Caco-2 (cell line): ENCODE results near the gene GBE1. TPM values are rescaled to one million over a fixed set of nuclear protein-coding genes. Genes with fewer than 3 reads are reported as not detected.

Source experiments
- BruUV-seq: library from RNA; stranded (reverse); fragments of 400-500 nt; replicated peaks from 2 replicates; lab custom pipeline; 2021; lab: Mats Ljungman, UMichigan
- CTCF ChIA-PET: fragments of 300-600 bp; sonication (Branson Sonifier 250); formaldehyde crosslinking; loops from one replicate; lab custom pipeline; 2022; ENCODE audit warnings: antibody characterized with exemption; lab: Charles Lee
- POLR2A ChIA-PET: fragments of 300-600 bp; sonication (Branson Sonifier 250); formaldehyde crosslinking; loops from one replicate; lab custom pipeline; 2022; ENCODE audit warnings: antibody characterized with exemption; lab: Charles Lee
- DNase-seq, 2 experiments: peaks; one replicate each; pipeline versions ENCODE4 v3.0.0 to v3.0.0-alpha.2; 2020 to 2022
- H3K27me3 ChIP-seq: replicated peaks from 2 replicates; pipeline ENCODE4 v1.6.0; 2011; ENCODE audit warnings: low read length; ENCODE audit not compliant: control insufficient read depth, insufficient read depth
- H3K36me3 ChIP-seq: 2 replicates; pipeline ENCODE4 v1.5.1; 2011; ENCODE audit warnings: low read length; ENCODE audit not compliant: control insufficient read depth, insufficient read depth
- H3K4me1 ChIP-seq: fragments of 250-450 bp; sonication (Bioruptor Pico); 2 replicates; pipeline ENCODE4 v1.5.1; 2020; ENCODE audit warnings: mild to moderate bottlenecking
- H3K4me3 ChIP-seq: 2 replicates; pipeline ENCODE4 v1.5.1; 2011; ENCODE audit warnings: low read depth, mild to moderate bottlenecking, control low read depth, low read length
- H3K9me3 ChIP-seq: fragments of 250-450 bp; sonication (Bioruptor Pico); 2 replicates; pipeline ENCODE4 v1.5.1; 2020; ENCODE audit warnings: mild to moderate bottlenecking, moderate library complexity
- H3K27ac Mint-ChIP-seq: one replicate; pipeline ENCODE4 v1.8.0; 2022; ENCODE audit warnings: mixed read lengths; ENCODE audit not compliant: unreplicated experiment
- H3K27me3 Mint-ChIP-seq: one replicate; pipeline ENCODE4 v1.8.0; 2022; ENCODE audit warnings: mixed read lengths; ENCODE audit not compliant: insufficient read depth, unreplicated experiment
- H3K36me3 Mint-ChIP-seq: one replicate; pipeline ENCODE4 v1.8.0; 2022; ENCODE audit warnings: mild to moderate bottlenecking, mixed read lengths; ENCODE audit not compliant: insufficient read depth, unreplicated experiment
- H3K4me1 Mint-ChIP-seq: one replicate; pipeline ENCODE4 v1.8.0; 2022; ENCODE audit warnings: low read depth, mixed read lengths; ENCODE audit not compliant: unreplicated experiment
- H3K4me3 Mint-ChIP-seq: one replicate; pipeline ENCODE4 v1.8.0; 2022; ENCODE audit warnings: mild to moderate bottlenecking, moderate library complexity, mixed read lengths; ENCODE audit not compliant: unreplicated experiment
- H3K9me3 Mint-ChIP-seq: one replicate; pipeline ENCODE4 v1.8.0; 2022; ENCODE audit warnings: mixed read lengths; ENCODE audit not compliant: unreplicated experiment
- CTCF ChIP-seq, 2 experiments: fragments of 200-600 bp in 1 of 2; IDR thresholded peaks; 1 replicate in 1 of 2; 2 replicates in 1 of 2; pipeline versions ENCODE4 v1.5.1 to v1.8.0; 2011 to 2022; ENCODE audit warnings: antibody characterized with exemption in 1 of 2, control low read depth in 1 of 2, inconsistent platforms in 1 of 2, low read depth in 1 of 2, low read length in 1 of 2, mild to moderate bottlenecking in 1 of 2, moderate library complexity in 1 of 2; ENCODE audit not compliant: insufficient read depth in 1 of 2, severe bottlenecking in 1 of 2, unreplicated experiment in 1 of 2
- intact Hi-C: fragments of 100-400 bp; cut with micrococcal nuclease; formaldehyde crosslinking; loops from one replicate; pipeline ENCODE4 v1.10.0; 2022; ENCODE audit not compliant: unreplicated experiment
- total RNA-seq: library from RNA; stranded (reverse); gene quantifications from 2 replicates; pipeline ENCODE4 v1.2.3, GENCODE V29; 2022

GBE1 gene
- total RNA-seq, 1 experiment from 2014 or later = 8.2 TPM

GRCh38 chr3:81554801-81555200 lies 206.6 kb downstream of the GBE1 start:
- BruUV-seq = no TSS peak
- intact Hi-C loops = loop anchor here (10.0 kb wide), 1 partner anchor 250 kb away; no protein-coding TSS in a partner anchor
- ChIA-PET CTCF (no interaction called here), POLR2A (no interaction called here)
- no peak for DNase-seq
- H3K4me3 ChIP-seq = no peak overlapping the region
- no peaks in the 10 kb centered on the region for H3K36me3 ChIP-seq
- H3K27me3 Mint-ChIP-seq = no peaks in the 10 kb centered on the region
- no peak for TF ChIP-seq CTCF (IDR thresholded peaks at IDR 0.05; ENCODE audit: insufficient read depth in 1 of 2, low read depth in 1 of 2, low read length in 1 of 2, severe bottlenecking in 1 of 2, unreplicated experiment in 1 of 2)
- no peaks in the 10 kb centered on the region for H3K27me3 ChIP-seq
- no peaks in the 10 kb centered on the region for H3K9me3 Mint-ChIP-seq
- no peaks in the 10 kb centered on the region for H3K9me3 ChIP-seq
- no peaks in the 10 kb centered on the region; the same call in 1 of the 2 replicates for H3K4me1 ChIP-seq
- H3K4me3 Mint-ChIP-seq = no peak overlapping the region
- peaks cover 6% of the 10 kb centered on the region for H3K4me1 Mint-ChIP-seq
- no peak overlapping the region for H3K27ac Mint-ChIP-seq
- H3K36me3 Mint-ChIP-seq = no peaks in the 10 kb centered on the region

- no peaks in the 10 kb centered on the region for H3K36me3 Mint-ChIP-seq
- peaks cover 6% of the 10 kb centered on the region for H3K4me1 Mint-ChIP-seq
- Histone ChIP-seq H3K4me3 (no peak overlapping the region), H3K27me3 (no peaks in the 10 kb centered on the region), H3K36me3 (no peaks in the 10 kb centered on the region), H3K4me1 (peaks cover 4% of the 10 kb centered on the region; the same call in 1 of the 2 replicates), H3K9me3 (no peaks in the 10 kb centered on the region)
- H3K9me3 Mint-ChIP-seq = no peaks in the 10 kb centered on the region
- ChIA-PET CTCF (no interaction called here), POLR2A (no interaction called here)
- intact Hi-C loops = loop anchor here (10.0 kb wide), 1 partner anchor 250 kb away; no protein-coding TSS in a partner anchor
- DNase-seq = no peak
- no peak for TF ChIP-seq CTCF (IDR thresholded peaks at IDR 0.05; ENCODE audit: insufficient read depth in 1 of 2, low read depth in 1 of 2, low read length in 1 of 2, severe bottlenecking in 1 of 2, unreplicated experiment in 1 of 2)
- no TSS peak for BruUV-seq
- H3K27me3 Mint-ChIP-seq = no peaks in the 10 kb centered on the region
- no peak overlapping the region for H3K27ac Mint-ChIP-seq
- no peak overlapping the region for H3K4me3 Mint-ChIP-seq
Measured at GRCh38 chr3:81554388-81554787, 207.1 kb downstream of the GBE1 start.

- ChIA-PET CTCF (no interaction called here), POLR2A (no interaction called here)
- Mint-ChIP-seq H3K27me3 (no peaks in the 10 kb centered on the region), H3K4me1 (peaks cover 6% of the 10 kb centered on the region), H3K36me3 (no peaks in the 10 kb centered on the region), H3K27ac (no peak overlapping the region), H3K4me3 (no peak overlapping the region), H3K9me3 (no peaks in the 10 kb centered on the region)
- Histone ChIP-seq H3K36me3 (no peaks in the 10 kb centered on the region), H3K9me3 (no peaks in the 10 kb centered on the region), H3K4me1 (peaks cover 8% of the 10 kb centered on the region; the same call in 1 of the 2 replicates), H3K27me3 (no peaks in the 10 kb centered on the region), H3K4me3 (no peak overlapping the region)
- no peak for DNase-seq
- no TSS peak for BruUV-seq
- intact Hi-C loops = loop anchor here (10.0 kb wide), 1 partner anchor 246 kb away; no protein-coding TSS in a partner anchor
- no peak for TF ChIP-seq CTCF (IDR thresholded peaks at IDR 0.05; ENCODE audit: insufficient read depth in 1 of 2, low read depth in 1 of 2, low read length in 1 of 2, severe bottlenecking in 1 of 2, unreplicated experiment in 1 of 2)
Measured at GRCh38 chr3:81550415-81550814, 211.0 kb downstream of the GBE1 start.
